AG04450 (cell line): ENCODE data around the gene KCNJ2. TPM values are rescaled to one million over a fixed set of nuclear protein-coding genes. Genes with fewer than 3 reads are reported as not detected.

ENCODE experiments used
- CTCF ChIA-PET: fragments of 300-600, 350-600 bp; formaldehyde crosslinking; extraction: SDS; loops from one replicate; lab custom pipeline; 2022; ENCODE audit warnings: antibody characterized with exemption, inconsistent platforms; lab: Charles Lee
- POLR2A ChIA-PET: fragments of 350-600 bp; formaldehyde crosslinking; extraction: SDS; loops from one replicate; lab custom pipeline; 2021; ENCODE audit warnings: antibody characterized with exemption, inconsistent platforms; lab: Yijun Ruan, JAX
- DNase-seq: peaks from one replicate; pipeline ENCODE4 v3.0.0-alpha.2; 2011; ENCODE audit warnings: low read depth, low spot score
- H3K27ac ChIP-seq: one replicate; pipeline ENCODE4 v1.5.1; 2012; ENCODE audit warnings: low read depth, low read length, control low read depth
- H3K27me3 ChIP-seq: one replicate; pipeline ENCODE4 v1.6.0; 2012; ENCODE audit warnings: low read length; ENCODE audit not compliant: control insufficient read depth, insufficient read depth
- H3K4me3 ChIP-seq: 2 replicates; pipeline ENCODE4 v1.5.1; 2011; ENCODE audit warnings: mild to moderate bottlenecking, low read depth, low read length, control low read depth
- H3K9me3 ChIP-seq: 2 replicates; pipeline ENCODE4 v1.5.1; 2012; ENCODE audit warnings: low read length; ENCODE audit not compliant: control insufficient read depth, insufficient read depth
- CTCF ChIP-seq: IDR thresholded peaks from 2 replicates; pipeline ENCODE4 v1.5.1; 2011; ENCODE audit warnings: low read depth, low read length, control low read depth, inconsistent platforms
- polyA plus RNA-seq: library from polyadenylated mRNA; depleted of rRNA; stranded (reverse); fragments of >200 nt; gene quantifications from 2 replicates; pipeline ENCODE4 v1.2.3, GENCODE V29; 2011; rRNA removed

Gene KCNJ2
- polyA plus RNA-seq, 1 experiment, result 2.4 TPM

GRCh38 chr17:70208825-70209555 lies 39.7 kb downstream of the KCNJ2 start:
- DNase-seq, result no peak
- no peak overlapping the region for H3K4me3 ChIP-seq
- no peaks in the 10 kb centered on the region for H3K9me3 ChIP-seq
- no peak overlapping the region for H3K27ac ChIP-seq
- no peak for TF ChIP-seq CTCF
- H3K27me3 ChIP-seq, result no peaks in the 10 kb centered on the region
- ChIA-PET POLR2A (no interaction called here), CTCF (no interaction called here)

- CTCF ChIA-PET, result no interaction called here
Observed at GRCh38 chr17:70215656-70216055, 46.3 kb downstream of the KCNJ2 start.

GRCh38 chr17:70217571-70217970 lies 48.2 kb downstream of the KCNJ2 start:
- Histone ChIP-seq H3K9me3 (no peaks in the 10 kb centered on the region), H3K27me3 (no peaks in the 10 kb centered on the region), H3K27ac (no peak overlapping the region), H3K4me3 (no peak overlapping the region)
- TF ChIP-seq CTCF, result no peak
- POLR2A ChIA-PET, result no interaction called here
- CTCF ChIA-PET, result no interaction called here
- DNase-seq, result no peak

More at GRCh38 chr17:70215656-70216055, 46.3 kb downstream of the KCNJ2 start:
- no peak overlapping the region for H3K27ac ChIP-seq
- no peak for DNase-seq
- POLR2A ChIA-PET, result no interaction called here
- H3K9me3 ChIP-seq, result no peaks in the 10 kb centered on the region
- no peak overlapping the region for H3K4me3 ChIP-seq
- H3K27me3 ChIP-seq, result no peaks in the 10 kb centered on the region
- no peak for TF ChIP-seq CTCF

GRCh38 chr17:70225276-70225675 lies 55.9 kb downstream of the KCNJ2 start:
- Histone ChIP-seq H3K27me3 (no peaks in the 10 kb centered on the region), H3K27ac (no peak overlapping the region), H3K4me3 (no peak overlapping the region), H3K9me3 (no peaks in the 10 kb centered on the region)
- no peak for TF ChIP-seq CTCF
- POLR2A ChIA-PET, result no interaction called here
- CTCF ChIA-PET, result interaction anchor here (0.7 kb wide), 1 partner anchor 340 kb away, joined by 3 read pairs; no protein-coding TSS in a partner anchor
- DNase-seq, result no peak

Other genes starting within 250 kb of the KCNJ2 start
- gene KCNJ16, start 94.3 kb upstream of the KCNJ2 start, polyA plus RNA-seq, result not detected in 2 replicates